ENCODE measurements around the gene TPX2. TPM values are rescaled to one million over a fixed set of nuclear protein-coding genes. Genes with fewer than 3 reads are reported as not detected.
A peak's percentile ranks its signal among the peaks of the same experiment; 100 is the strongest.

TPX2 gene
- total and polyA plus RNA-seq, 7 donors = 0.63 to 8.5 (median 2.2) TPM

GRCh38 chr20:31698803-31699718 is 40.0 kb upstream of the TPX2 start:
- TF ChIP-seq CTCF (IDR thresholded peaks at IDR 0.05) = no peak
- peak overlapping the region; percentile 33 for H3K4me3 ChIP-seq
- no peaks in the 10 kb centered on the region for H3K27me3 ChIP-seq (ENCODE audit: insufficient read depth in 3 of 3, low read length in 2 of 3)
- DNase-seq = peak; percentile 54 to 67
- ATAC-seq = peak; percentile 88 to 89 (median 88)
- intact Hi-C loops (cut with DNase I) = no loop called here
- 24 to 31% (median 25%) methylated on average over 6 of the region's 6 CpGs for WGBS, 3 donors
- no peaks in the 10 kb centered on the region for H3K9me3 ChIP-seq
- peak overlapping the region; percentile 98 for H3K27ac ChIP-seq
- H3K36me3 ChIP-seq (ENCODE audit: insufficient read depth in 1 of 2, low read depth in 1 of 2) = peaks cover 4 to 5% of the 10 kb centered on the region in 2 donors
- peaks cover 85% of the 10 kb centered on the region for H3K4me1 ChIP-seq

GRCh38 chr20:31699801-31700728 is 39.0 kb upstream of the TPX2 start:
- WGBS, 3 donors = 86 to 97% (median 93%) methylated on average over 7 of the region's 7 CpGs
- peaks cover 4 to 6% of the 10 kb centered on the region in 2 donors for H3K36me3 ChIP-seq (ENCODE audit: insufficient read depth in 1 of 2, low read depth in 1 of 2)
- no peak overlapping the region for H3K4me3 ChIP-seq
- ATAC-seq (no peak), DNase-seq (no peak)
- no peak for TF ChIP-seq CTCF (IDR thresholded peaks at IDR 0.05)
- H3K27me3 ChIP-seq (ENCODE audit: insufficient read depth in 3 of 3, low read length in 2 of 3) = no peaks in the 10 kb centered on the region
- peak overlapping the region; percentile 98 for H3K27ac ChIP-seq
- H3K4me1 ChIP-seq = peaks cover 85% of the 10 kb centered on the region
- no peaks in the 10 kb centered on the region for H3K9me3 ChIP-seq
- intact Hi-C loops (cut with DNase I) = no loop called here

- TF ChIP-seq CTCF (IDR thresholded peaks at IDR 0.05) = no peak
- no peaks in the 10 kb centered on the region for H3K27me3 ChIP-seq (ENCODE audit: insufficient read depth in 3 of 3, low read length in 2 of 3)
- H3K27ac ChIP-seq = peak overlapping the region; percentile 98
- peaks cover 84% of the 10 kb centered on the region for H3K4me1 ChIP-seq
- ATAC-seq = no peak
- intact Hi-C loops (cut with DNase I) = no loop called here
- H3K9me3 ChIP-seq = no peaks in the 10 kb centered on the region
- DNase-seq = no peak
- H3K4me3 ChIP-seq = no peak overlapping the region
- H3K36me3 ChIP-seq (ENCODE audit: insufficient read depth in 1 of 2, low read depth in 1 of 2) = peaks cover 4 to 8% of the 10 kb centered on the region in 2 donors
- 68 to 74% (median 72%) methylated on average over 4 to 5 of the region's 5 CpGs for WGBS, 3 donors
These were observed 38.3 kb upstream of the TPX2 start for GRCh38 chr20:31700747-31701146.

GRCh38 chr20:31701591-31701990 is 37.5 kb upstream of the TPX2 start:
- TF ChIP-seq CTCF (IDR thresholded peaks at IDR 0.05) = no peak
- ATAC-seq = no peak
- intact Hi-C loops (cut with DNase I) = no loop called here
- H3K27ac ChIP-seq = peak overlapping the region; percentile 98
- H3K4me3 ChIP-seq = no peak overlapping the region
- H3K9me3 ChIP-seq = no peaks in the 10 kb centered on the region
- H3K27me3 ChIP-seq (ENCODE audit: insufficient read depth in 3 of 3, low read length in 2 of 3) = no peaks in the 10 kb centered on the region
- no peak for DNase-seq
- peaks cover 10 to 16% of the 10 kb centered on the region in 2 donors for H3K36me3 ChIP-seq (ENCODE audit: insufficient read depth in 1 of 2, low read depth in 1 of 2)
- WGBS, 3 donors = 73 to 81% (median 79%) methylated on average over 1 of the region's 1 CpG
- H3K4me1 ChIP-seq = peaks cover 81% of the 10 kb centered on the region
